PC-3 (cell line): Measurements from ENCODE around the gene NDRG4.

Experiments
- CTCF ChIP-seq: fragments of 300-600 bp; sonication (generic); conservative IDR thresholded peaks from 2 replicates; pipeline ENCODE4 v1.5.1; 2017; ENCODE audit warnings: antibody characterized with exemption, low read depth, mild to moderate bottlenecking, low read length
- EZH2phosphoT487 ChIP-seq: fragments of 300-600 bp; sonication (generic); IDR thresholded peaks from 2 replicates; pipeline ENCODE4 v1.6.1; 2018; ENCODE audit warnings: mild to moderate bottlenecking, antibody characterized with exemption, low read length, borderline replicate concordance

- TF ChIP-seq CTCF (no peak), EZH2phosphoT487 (no peak)
Observed at GRCh38 chr16:58461056-58461455, 38.9 kb upstream of the NDRG4 start.
